Epithelial cell of esophagus (primary cell): Measurements from ENCODE around the gene CLEC4M.

Experiments
- DNase-seq: peaks from one replicate; pipeline ENCODE4 v3.0.0; 2010; ENCODE audit warnings: low read depth
- H3K4me3 ChIP-seq: 2 replicates; pipeline ENCODE4 v1.5.1; 2011; ENCODE audit warnings: mild to moderate bottlenecking, low read length, control low read depth
- CTCF ChIP-seq: IDR thresholded peaks from 2 replicates; pipeline ENCODE4 v1.5.1; 2011; ENCODE audit warnings: low read depth, mild to moderate bottlenecking, low read length, control low read depth, inconsistent platforms; ENCODE audit not compliant: insufficient read depth; ENCODE audit errors: missing control alignments

Gene CLEC4M

GRCh38 chr19:7739801-7740681 is 23.0 kb upstream of the CLEC4M start:
- no peak for TF ChIP-seq CTCF
- no peak for DNase-seq
- H3K4me3 ChIP-seq = no peak overlapping the region

GRCh38 chr19:7740682-7741054 is 22.4 kb upstream of the CLEC4M start:
- no peak for TF ChIP-seq CTCF
- H3K4me3 ChIP-seq = no peak overlapping the region
- no peak for DNase-seq

GRCh38 chr19:7742575-7742974 is 20.5 kb upstream of the CLEC4M start:
- TF ChIP-seq CTCF = no peak
- H3K4me3 ChIP-seq = no peak overlapping the region
- no peak for DNase-seq

- no peak overlapping the region for H3K4me3 ChIP-seq
- TF ChIP-seq CTCF = no peak
- no peak for DNase-seq
Observed at GRCh38 chr19:7742991-7743390, 20.1 kb upstream of the CLEC4M start.

- no peak for TF ChIP-seq CTCF
- no peak for DNase-seq
- H3K4me3 ChIP-seq = no peak overlapping the region
Observed at GRCh38 chr19:7743425-7743841, 19.6 kb upstream of the CLEC4M start.

GRCh38 chr19:7744199-7744786 is 18.8 kb upstream of the CLEC4M start:
- TF ChIP-seq CTCF = no peak
- no peak for DNase-seq
- no peak overlapping the region for H3K4me3 ChIP-seq
